Fibroblast of skin of left biceps (primary cell): ENCODE data around the gene DEFB116.
"Not testable (repeated sequence)": the region's sequence is repeated elsewhere in the genome, so short reads cannot be mapped to it uniquely, and the experiment has no call there.

Experiments
- DNase-seq, 2 experiments: peaks; one replicate each; pipeline ENCODE4 v3.0.0-alpha.2; 2013; ENCODE audit warnings: low read depth in 2 of 2

The DEFB116 gene, protein sequence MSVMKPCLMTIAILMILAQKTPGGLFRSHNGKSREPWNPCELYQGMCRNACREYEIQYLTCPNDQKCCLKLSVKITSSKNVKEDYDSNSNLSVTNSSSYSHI

DNA sequence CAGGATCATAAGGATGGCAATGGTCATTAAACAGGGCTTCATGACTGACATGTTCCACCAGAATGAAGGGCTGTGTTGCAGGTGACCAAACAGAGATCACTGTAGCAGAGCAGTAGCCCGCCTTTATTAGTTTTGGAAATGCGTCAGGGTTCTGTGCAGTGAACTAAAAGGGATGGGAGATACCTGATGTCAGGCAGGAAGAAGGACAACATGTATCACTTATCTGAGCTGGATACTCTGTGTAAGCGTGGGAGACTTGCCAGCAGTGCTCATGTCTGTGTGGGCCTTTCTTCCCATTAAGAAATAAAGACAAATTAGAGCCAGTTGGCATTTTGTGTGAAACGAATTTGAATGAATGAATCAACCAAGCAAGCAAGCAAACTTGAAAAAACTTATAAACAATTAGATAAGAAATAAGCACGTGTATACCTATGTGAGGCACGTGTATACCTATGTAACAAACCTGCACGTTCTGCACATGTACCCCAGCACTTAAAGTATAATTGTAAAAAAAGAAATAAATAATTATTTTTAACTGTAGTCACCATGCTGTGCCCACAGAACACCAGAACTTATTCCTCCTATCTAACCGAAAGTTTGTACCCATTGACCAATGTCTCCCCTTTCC is at the start of gene DEFB116:
DEFB116 (minus strand) TSS at position 51 of the 628 bp plus-strand sequence; CDS start at position 51, 0 bp downstream.
- DNase-seq, result no peak

DNA sequence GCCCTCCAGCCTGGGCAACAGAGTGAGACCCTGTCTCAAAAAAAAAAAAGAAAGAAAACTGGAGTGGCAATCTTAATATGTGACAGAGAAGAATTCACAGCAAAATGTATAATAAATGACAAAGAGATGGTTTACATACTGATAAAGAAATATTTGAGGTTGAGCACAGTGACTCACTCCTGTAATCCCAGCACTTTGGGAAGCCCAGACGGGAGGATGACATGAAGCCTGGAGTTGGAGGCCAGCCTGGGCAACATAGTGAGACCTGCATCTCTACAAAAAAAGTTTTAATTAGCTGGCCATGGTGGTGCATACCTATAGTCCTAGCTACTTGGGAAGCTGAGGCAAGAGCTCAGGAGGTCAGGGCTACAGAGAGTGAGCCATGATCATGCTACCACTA is 47.6 kb upstream of the DEFB116 start:
- DNase-seq, result no peak

DNA sequence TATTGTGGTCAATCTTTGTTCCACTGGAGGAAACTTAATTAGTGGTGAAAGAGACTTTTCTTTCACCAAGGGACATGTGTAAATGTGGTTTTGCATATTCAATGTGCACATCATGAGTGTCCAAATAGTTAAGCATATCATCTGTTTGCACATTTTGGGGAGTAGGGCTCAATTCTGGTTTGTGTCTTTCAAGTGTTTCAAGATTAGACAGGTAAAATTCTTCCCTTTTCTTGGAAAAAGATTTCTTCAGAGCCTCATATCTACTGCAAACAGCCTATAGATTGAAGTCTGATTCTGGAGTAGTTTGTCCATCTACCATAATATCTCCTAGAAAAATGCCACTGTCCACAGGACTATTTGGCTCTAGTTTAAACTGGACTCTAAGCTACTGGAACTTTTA is 33.1 kb upstream of the DEFB116 start:
- DNase-seq, result no peak

DNA sequence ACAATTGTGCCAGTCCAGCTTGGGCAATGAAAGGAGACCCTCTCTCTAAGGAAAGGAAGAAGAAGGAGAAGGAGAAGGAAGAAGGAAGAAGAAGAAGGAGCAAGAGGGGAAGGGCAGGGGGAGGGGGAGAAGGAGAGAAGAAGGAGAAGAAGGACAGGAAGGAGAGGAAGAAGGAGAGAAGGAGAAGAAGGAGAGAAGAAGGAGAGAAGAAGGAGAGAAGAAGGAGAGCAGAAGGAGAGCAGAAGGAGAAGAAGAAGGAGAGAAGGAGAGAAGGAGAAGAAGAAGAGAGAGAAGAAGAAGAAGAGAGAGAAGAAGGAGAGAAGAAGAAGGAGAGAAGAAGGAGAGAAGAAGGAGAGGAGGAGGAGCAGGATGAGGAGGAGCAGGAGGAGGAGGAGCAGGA is 22.5 kb upstream of the DEFB116 start:
- DNase-seq, result no peak

DNA sequence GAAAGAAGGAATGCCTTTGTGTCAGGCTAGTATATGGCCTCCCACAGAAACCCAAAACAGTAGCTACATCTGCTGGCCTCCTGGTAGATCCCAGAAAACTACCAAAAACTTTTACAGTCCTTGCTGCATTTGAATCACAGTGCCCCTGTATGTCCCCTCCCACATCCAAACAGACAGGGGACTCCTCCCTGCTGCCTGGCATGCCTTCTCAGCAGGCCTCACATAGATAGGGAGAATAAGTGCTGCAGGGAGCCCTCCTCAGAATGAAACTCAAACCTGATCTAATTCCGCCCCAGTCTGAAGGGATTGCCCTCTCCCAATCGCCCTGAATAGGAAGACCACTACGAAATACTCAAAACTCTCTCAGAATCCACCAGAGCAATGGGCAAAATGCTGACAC is 14.1 kb upstream of the DEFB116 start:
- no peak for DNase-seq

DNA sequence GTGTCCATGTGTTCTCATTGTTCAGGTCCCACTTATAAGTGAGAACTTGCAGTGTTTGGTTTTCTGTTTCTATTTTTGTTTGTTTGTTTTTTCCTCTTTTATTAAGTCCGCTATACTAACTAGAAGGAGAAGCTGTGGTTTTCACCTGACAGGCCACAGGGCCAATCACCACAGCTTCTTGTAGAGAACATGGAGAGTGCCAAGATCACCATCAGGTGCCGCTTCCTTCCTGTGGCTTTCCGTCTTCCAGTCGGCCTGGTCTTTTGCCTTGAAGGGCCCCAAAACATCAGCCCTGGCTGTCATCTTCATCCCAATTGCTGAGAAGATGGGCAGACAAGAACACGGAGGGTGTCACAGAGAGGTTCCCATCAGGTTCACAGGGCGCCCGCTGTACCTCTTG is 23.4 kb downstream of the DEFB116 start:
- DNase-seq, result not testable (repeated sequence)

DNA sequence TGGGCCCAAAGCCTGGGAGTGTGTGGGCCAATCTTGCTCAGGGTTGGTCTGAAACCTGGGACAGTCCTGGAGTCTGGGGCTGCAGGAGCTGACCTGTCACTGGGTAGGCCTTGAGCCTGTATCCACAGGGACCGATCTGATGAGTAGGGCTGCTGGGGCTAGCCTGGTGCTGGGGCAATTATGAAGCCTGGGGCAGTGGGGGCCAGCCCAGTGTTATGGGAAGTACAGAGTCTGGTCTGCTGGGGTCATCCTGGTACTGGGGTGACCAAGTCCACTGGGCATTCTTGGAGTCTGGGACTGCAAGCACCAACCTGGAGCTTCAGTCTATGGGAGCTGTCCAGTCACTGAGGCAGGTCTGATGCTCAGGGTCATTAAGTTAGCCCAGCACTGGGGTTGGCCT is 30.2 kb downstream of the DEFB116 start:
- DNase-seq, result no peak

DNA sequence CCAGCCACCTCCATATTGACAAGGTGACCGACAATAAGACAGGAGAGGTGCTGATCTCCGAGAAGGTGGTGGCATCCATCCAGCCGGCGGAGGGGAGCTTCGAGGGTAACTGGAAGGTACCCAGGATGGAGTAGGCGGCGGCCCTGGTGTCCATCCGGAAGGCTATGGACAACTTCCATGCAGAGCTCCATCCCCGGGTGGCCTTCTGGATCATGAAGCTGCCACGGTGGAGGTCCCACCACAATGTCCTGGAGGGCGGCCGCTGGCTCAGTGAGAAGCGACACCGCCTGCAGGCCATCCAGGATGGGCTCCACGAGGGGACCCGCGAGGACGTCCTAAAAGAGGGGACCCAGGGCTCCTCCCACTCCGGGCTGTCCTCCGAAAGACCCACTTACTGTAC is 33.9 kb downstream of the DEFB116 start:
- no peak for DNase-seq

DNA sequence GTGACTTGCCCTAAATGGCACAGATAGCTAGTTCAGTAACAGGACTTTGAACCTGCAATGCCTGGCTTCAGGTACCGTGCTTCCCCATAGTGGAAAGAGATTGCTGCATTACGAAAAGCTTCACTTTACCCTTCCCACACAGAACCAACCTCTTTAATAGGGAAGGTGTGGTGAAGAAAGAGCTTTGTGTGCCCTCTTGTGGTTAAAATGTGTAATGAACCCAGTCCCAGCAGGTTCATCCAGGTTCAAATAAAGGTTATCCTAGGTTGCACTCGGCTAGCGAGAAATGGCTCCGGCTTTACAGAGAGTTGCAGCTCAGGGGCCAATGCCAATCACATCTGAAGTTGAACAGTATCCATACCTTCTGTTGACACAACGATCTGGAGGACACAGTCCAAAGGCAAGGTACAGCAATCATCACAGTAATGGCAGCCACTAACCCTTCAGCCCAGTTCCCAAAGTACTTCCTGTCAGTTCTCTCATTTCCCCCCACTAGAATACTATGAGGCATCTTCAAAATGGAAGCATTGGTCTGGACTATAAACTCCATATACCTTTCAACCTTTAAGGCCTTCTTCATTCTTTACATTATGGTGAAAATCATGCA is 48.0 kb downstream of the DEFB116 start:
- no peak for DNase-seq

DNA sequence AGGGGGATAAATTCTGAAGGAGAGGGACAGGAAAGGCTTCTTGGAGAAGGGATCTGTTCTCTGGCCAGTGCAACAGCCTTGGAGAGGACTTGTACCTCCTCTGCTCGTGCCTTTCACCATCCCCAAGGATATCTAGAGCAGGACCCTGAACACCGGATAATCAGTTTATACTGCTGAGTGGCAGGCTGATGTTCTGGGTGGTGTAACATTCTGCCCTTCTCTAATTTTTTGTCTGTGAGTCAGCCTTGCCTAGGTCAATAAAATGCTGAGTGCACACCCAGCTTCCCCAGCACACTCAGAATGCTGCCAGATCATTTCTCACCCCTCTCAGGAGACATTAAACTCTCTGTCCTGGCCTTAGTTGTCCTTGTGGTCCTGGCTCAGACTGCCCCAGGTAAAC is 51.0 kb downstream of the DEFB116 start, which contains the start of gene DEFB115:
DEFB115 (plus strand) TSS at position 301 of the 400 bp plus-strand sequence; CDS start at position 301, 0 bp downstream.
- no peak for DNase-seq

DNA sequence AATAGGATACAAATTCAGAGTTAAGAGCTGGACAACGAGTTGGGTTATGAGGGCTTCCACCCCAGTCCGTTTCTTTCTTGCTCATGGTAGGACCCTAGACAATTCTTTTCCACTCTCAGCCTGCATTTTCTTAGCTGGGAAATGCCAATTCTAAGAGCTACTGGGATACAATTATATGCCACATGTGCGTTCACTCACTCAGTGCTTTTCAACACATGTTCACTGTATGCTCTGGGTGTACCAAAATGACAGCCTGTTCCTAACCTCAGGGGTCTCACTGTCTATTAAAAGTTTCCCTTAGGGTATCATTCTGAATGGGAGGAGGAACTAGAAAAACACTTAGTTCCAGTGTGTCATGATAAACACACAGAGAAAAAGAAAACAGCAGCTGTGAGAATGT is 51.4 kb downstream of the DEFB116 start:
- no peak for DNase-seq
